ENCODE data around the gene DAPK1. TPM values are rescaled to one million over a fixed set of nuclear protein-coding genes. Genes with fewer than 3 reads are reported as not detected.
A peak's percentile ranks its signal among the peaks of the same experiment; 100 is the strongest.

DAPK1 gene
- total RNA-seq, 1 donor from 2014 or later, result 10.2 TPM

DNA sequence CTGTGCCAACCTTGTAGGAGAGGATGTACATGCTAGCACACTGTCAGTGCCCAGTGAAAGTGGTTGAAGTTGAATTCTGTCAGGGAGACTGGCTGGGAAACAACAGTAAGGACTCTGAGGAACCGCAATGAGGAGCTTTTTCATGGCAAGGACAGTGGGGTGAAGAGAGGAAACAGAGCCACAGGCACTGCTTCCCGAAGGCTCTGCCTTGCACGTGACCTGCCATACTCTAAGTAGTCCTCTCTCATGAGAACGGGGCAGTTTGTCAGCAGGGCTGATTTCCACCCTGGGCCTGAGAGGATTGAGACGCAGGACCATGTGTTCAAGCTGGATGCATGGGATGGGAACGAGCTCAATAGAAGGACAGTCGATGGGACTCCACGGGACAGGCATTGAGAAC lies 121.7 kb downstream of the DAPK1 start:
- intact Hi-C loops (cut with micrococcal nuclease), result no loop called here
- ATAC-seq (peak; percentile 27), DNase-seq (no peak)

DNA sequence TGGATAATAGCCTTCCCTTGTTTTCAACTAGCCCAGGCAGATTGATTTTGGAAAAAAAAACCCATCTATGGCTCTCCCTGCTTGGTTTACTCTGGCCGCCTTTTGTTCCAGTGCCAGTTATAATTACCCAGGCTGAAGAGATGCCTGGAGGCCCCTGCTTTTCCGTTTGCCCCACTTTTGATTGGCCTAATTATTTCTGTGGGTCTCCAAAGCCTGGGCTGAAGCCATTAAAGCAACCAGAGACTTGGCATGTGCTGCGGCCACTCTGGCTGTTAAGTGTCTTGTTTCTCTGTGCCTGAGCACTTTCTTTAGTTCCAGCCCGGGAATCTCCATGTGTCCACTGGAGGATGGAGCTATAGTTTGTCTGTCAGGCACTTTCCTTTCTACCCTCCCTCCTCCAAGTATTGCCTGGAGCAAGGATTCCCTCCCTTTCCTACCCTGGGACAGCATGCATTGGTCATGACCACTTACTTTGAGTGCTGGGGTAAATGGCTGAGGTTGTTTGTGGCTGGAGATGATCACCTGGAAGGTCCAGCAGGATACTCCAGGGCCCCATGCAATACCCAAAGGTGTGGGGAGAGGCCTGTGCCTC lies 123.2 kb downstream of the DAPK1 start:
- ATAC-seq, result no peak
- intact Hi-C loops (cut with micrococcal nuclease), result no loop called here
- DNase-seq, result no peak

GRCh38 chr9:87622098-87622497 lies 124.4 kb downstream of the DAPK1 start:
- ATAC-seq, result no peak
- intact Hi-C loops (cut with micrococcal nuclease), result no loop called here
- no peak for DNase-seq

- DNase-seq (no peak), ATAC-seq (no peak)
- intact Hi-C loops (cut with micrococcal nuclease), result no loop called here
These were observed 125.3 kb downstream of the DAPK1 start for GRCh38 chr9:87622923-87623322.

DNA sequence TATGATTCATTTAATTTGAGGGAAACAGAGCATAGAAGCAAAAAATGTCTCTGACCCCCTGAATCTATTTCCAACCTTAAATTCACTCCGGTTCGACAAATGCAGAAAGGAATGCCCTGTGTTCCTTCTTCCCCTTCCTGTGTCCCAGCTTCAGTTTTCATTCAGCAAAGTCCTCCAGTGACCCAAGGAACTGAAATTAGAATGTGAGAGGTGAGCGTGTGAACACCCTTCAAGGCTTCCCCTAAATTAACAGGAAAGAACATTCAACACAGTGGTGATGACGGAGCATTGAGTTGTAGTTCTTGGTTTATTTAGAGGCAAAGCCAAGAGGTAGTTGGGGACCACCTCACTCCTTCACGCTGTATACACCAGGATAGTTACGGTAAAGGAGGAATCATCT lies 130.7 kb downstream of the DAPK1 start:
- no peak for ATAC-seq
- no peak for DNase-seq
- intact Hi-C loops (cut with micrococcal nuclease), result no loop called here

DNA sequence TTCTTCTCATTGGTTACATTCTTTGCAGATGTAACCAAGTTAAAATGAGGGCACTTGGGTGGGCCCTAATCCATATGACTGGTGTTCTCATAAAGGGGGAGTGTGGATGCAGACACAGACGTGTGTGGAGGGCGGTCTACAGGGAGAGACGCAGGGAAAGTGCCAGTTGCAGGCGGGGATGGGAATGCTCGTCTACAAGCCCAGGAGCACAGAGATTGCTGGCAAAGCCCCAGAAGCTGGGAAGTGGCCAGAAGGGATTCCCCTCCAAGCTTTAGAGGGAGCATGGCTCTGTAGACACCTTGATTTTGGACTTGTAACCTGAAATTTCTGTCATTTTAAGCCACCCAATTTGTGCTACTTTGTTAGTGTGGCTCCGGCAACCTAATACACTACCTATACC lies 131.4 kb downstream of the DAPK1 start:
- intact Hi-C loops (cut with micrococcal nuclease), result no loop called here
- ATAC-seq (no peak), DNase-seq (no peak)

- ATAC-seq (no peak), DNase-seq (no peak)
- intact Hi-C loops (cut with micrococcal nuclease), result no loop called here
These were observed 132.6 kb downstream of the DAPK1 start for GRCh38 chr9:87630266-87630665.

DNA sequence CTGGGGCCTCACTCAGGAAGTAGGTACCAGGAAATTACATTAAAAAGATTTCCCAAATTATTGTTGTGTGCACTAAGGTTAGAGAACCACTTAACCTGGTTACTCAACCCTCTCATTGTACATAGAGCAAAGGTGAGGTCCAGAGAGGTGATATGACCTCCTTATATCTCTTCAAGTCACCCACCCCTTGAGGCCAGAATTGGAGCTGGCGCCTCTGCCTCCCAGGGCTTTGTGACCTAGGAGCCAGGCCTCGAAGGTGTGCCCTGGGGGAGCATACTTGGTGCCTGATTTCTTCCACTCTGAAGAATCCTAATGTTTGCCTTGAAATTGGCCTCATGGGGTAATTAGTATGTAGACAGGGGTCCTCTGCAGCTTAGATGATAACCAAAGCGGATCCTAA lies 133.2 kb downstream of the DAPK1 start:
- intact Hi-C loops (cut with micrococcal nuclease), result no loop called here
- ATAC-seq, result no peak

GRCh38 chr9:87635656-87636501 lies 138.2 kb downstream of the DAPK1 start:
- DNase-seq, result no peak
- no peak for ATAC-seq
- intact Hi-C loops (cut with micrococcal nuclease), result no loop called here

More for the DNA sequence above, 133.2 kb downstream of the DAPK1 start:
- no peak for DNase-seq

GRCh38 chr9:87638292-87638691 lies 140.6 kb downstream of the DAPK1 start:
- ATAC-seq, result no peak
- intact Hi-C loops (cut with micrococcal nuclease), result no loop called here
- DNase-seq, result no peak

DNA sequence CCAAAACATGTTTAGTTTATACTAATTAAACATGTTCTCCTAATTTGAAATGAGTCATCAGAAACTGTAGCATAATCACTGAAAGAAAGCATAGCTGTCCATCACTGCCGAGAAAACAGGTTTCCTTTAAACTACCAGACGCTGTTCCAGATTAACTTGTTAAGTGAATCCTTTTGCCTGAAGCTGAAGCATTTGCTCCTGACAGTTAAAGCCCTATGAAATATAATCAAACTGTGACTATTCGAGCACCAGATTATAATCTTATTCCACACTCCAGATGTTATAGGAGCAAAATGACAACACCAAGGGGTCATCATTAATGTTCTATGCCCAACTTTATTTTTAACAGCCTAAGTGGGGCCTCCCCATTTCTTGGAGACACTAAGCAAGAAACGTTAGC lies 142.3 kb downstream of the DAPK1 start:
- no peak for DNase-seq
- ATAC-seq, result no peak
- intact Hi-C loops (cut with micrococcal nuclease), result no loop called here

DNA sequence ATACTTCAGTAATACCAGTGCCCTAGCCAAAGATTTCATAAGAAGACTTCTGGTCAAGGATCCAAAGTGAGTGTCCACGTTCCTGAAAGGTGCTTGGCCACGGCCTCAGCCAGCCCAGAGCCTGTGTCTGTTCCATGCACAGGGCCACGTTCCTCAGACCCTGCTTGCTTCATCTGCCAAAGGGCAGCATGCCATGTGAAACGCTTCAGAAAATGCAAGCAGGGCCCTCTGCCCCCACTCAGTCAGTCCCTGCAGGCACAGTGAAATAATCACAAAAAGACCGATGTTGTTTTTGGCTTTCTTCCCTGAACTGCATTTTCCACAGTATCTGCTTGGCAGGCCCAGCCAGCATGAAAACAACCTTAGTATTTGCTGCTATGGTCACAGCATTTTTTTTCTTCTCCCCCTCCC lies 142.7 kb downstream of the DAPK1 start:
- intact Hi-C loops (cut with micrococcal nuclease), result no loop called here
- peak; percentile 58 for ATAC-seq
- DNase-seq, result no peak

GRCh38 chr9:87641067-87641466 lies 143.4 kb downstream of the DAPK1 start:
- ATAC-seq, result no peak
- intact Hi-C loops (cut with micrococcal nuclease), result no loop called here
- DNase-seq, result no peak

- DNase-seq (no peak), ATAC-seq (no peak)
- intact Hi-C loops (cut with micrococcal nuclease), result no loop called here
These were observed 144.9 kb downstream of the DAPK1 start for GRCh38 chr9:87642330-87643106.

DNA sequence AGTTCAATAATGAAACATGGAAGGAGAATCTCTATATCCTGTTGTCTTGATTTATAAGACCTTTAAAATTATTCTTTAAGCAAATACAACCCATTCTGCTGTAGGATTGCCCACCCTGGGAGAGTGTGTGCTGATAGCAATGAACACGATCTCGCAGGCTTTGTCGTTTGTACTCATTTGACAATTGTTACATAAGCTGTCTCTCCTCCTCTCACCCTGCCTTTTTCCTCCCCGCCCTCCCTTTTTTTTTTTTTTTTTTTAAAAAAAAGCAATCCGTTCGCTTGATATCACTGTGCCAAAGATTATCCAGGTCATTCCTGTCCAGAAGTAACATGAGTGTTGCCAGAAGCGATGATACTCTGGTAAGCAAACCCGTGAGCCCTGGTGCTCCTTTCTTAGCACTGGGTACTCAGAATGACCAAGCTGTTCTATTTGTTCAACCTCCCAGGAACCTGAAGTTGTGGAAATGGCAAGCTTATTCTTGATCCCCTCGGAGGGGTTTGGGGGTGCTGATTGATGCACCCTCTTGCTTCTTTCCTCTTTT lies 145.5 kb downstream of the DAPK1 start:
- DNase-seq (no peak), ATAC-seq (peak; percentile 37)
- intact Hi-C loops (cut with micrococcal nuclease), result no loop called here

DNA sequence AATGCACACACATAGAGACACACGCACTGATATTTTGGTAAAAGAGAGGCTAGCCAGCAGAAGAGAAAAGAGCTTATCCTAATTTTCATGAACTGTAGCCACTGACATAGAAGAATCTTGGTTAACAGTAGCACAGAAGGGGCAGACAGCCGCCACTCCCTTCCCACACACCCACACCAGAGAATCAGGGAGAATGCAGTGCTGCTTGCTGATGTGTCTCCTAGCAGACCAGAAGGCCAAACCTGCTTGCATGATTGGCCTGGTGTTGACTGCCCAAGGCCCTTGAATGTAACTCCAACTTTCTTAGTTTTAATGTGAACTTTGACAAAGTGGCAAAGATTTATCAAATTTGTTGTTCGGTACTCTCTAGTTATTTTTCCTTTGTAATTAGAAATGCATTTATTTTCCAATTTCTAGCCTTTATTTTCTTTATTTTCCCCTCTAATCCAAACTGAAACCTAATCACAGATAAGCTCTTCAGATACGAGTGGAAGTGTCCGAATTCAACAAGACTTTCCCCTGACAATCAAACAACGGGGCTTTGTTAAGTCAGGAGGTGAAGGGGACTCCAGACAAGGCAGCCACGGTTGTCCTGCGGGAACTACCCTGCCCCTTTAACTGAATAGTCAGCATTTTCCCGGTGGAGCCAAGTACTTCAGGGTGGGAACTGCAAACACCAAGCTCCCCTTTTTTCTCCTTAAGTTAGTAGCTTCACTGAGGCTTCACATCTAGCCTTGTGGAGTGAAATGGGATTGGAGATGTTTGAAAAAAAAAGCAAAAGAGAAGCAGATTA lies 146.3 kb downstream of the DAPK1 start:
- DNase-seq, result no peak
- ATAC-seq, result peak; percentile 38
- intact Hi-C loops (cut with micrococcal nuclease), result no loop called here

DNA sequence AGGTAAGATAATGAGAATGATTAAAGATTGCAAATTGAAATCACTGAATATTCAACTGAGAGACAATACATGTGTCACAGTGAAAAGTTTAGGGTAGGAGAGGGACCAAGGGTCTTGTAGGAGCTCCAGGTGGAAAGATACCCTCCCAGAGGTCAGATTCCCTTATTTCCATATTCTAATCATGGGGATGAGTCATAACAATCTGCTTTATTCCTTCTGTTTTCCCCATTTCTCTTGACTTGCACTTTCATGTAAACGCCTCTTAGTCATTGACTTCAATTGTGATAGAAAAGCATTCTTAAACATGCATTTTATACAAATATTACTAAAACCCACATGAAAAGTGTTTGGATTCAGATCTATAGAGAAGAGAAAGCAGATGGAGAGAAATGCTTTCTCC lies 147.0 kb downstream of the DAPK1 start:
- no peak for DNase-seq
- no peak for ATAC-seq
- intact Hi-C loops (cut with micrococcal nuclease), result no loop called here

- intact Hi-C loops (cut with micrococcal nuclease), result no loop called here
- ATAC-seq (no peak), DNase-seq (no peak)
These were observed 148.9 kb downstream of the DAPK1 start for GRCh38 chr9:87646546-87646945.

GRCh38 chr9:87647114-87647513 lies 149.4 kb downstream of the DAPK1 start:
- no peak for DNase-seq
- no peak for ATAC-seq
- intact Hi-C loops (cut with micrococcal nuclease), result no loop called here

All from left ventricle myocardium superior (tissue), 1 donor.